Ectodermal cell (in vitro differentiated cells): ENCODE results near the gene SYCP2L.
"Not testable (repeated sequence)": the region's sequence is repeated elsewhere in the genome, so short reads cannot be mapped to it uniquely, and the experiment has no call there.

Experiments used
- H3K27ac ChIP-seq: 2 replicates; pipeline ENCODE4 v1.7.0; 2013; ENCODE audit warnings: mild to moderate bottlenecking, low read depth, low read length; ENCODE audit not compliant: insufficient read depth, poor library complexity, severe bottlenecking
- H3K27me3 ChIP-seq: 2 replicates; pipeline ENCODE4 v1.7.0; 2013; ENCODE audit warnings: mild to moderate bottlenecking, low read length; ENCODE audit not compliant: insufficient read depth, control insufficient read depth, poor library complexity, severe bottlenecking
- H3K36me3 ChIP-seq: one replicate; pipeline ENCODE4 v1.7.0; 2013; ENCODE audit warnings: low read length; ENCODE audit not compliant: control insufficient read depth, insufficient read depth
- H3K4me1 ChIP-seq: one replicate; pipeline ENCODE4 v1.7.0; 2013; ENCODE audit warnings: low read length; ENCODE audit not compliant: control insufficient read depth, insufficient read depth
- H3K4me3 ChIP-seq: 2 replicates; pipeline ENCODE4 v1.7.0; 2013; ENCODE audit warnings: low read depth, low read length, control low read depth; ENCODE audit not compliant: insufficient read depth
- H3K9me3 ChIP-seq: 2 replicates; pipeline ENCODE4 v1.7.0; 2013; ENCODE audit warnings: mild to moderate bottlenecking, low read length, moderate library complexity; ENCODE audit not compliant: control insufficient read depth
- WGBS, 2 experiments: methylation state at CpG; one replicate each; pipeline ENCODE4 v1.1.7; 2013; ENCODE audit warnings: missing lambda C conversion rate in 2 of 2; 5-methylcytosine and 5-hydroxymethylcytosine counted together

Gene SYCP2L

DNA sequence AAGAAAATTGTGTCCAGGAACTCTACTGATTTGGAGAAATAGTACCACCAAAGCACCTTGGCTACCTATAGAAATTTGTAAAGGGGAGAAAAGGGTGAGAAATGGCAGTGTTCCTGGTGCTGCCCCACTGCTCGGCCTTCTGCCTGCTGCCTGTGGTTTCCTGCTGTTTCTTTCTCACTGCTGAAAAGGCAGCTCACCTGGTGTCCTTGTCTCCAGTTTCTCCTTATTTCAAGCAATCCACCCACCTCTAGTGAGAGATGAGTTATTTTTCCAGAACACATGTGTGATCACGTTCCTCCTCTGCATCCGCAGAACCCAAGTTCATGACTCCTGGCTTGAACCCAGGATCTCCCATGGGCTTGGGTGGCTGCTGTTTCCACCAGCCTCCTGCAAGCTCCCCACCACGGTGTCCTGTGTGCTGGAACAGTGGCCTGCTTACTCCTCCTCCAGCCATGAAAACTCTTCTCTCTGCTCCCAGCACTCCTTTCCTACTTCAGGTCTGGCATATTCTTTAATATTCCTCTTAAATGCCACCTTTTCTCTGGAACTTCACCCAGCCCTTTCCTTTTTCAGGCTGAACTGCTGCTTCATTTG, 108.4 kb downstream of the SYCP2L start:
- WGBS, 2 experiments: 41 to 51% methylated on average over 4 of the region's 4 CpGs
- peaks cover 10% of the 10 kb centered on the region for H3K4me1 ChIP-seq
- no peaks in the 10 kb centered on the region for H3K9me3 ChIP-seq
- H3K4me3 ChIP-seq: no peak overlapping the region
- no peaks in the 10 kb centered on the region for H3K27me3 ChIP-seq
- H3K36me3 ChIP-seq: no peaks in the 10 kb centered on the region
- H3K27ac ChIP-seq: no peak overlapping the region

DNA sequence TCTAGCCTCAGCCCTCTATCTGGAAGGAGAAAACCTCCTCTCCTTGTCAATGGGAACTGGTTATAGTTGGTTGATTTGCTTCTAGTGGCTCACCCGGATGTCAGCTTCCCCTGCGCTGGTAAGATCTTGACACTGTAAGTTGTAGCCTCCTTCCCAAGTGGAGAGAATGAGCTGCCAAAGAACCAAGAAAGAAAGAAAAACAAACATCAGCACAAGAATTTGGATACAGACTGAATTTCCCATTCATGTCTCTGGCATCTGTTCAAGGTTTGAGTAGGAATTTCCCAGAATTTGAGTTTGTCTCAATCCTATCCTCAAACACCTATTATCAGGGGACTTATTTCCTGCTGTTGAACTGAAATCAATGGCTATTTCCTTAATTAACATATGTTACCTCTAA, 113.1 kb downstream of the SYCP2L start:
- WGBS, 2 experiments: 92 to 100% methylated on average over 2 of the region's 2 CpGs
- no peak overlapping the region for H3K27ac ChIP-seq
- no peak overlapping the region for H3K4me3 ChIP-seq
- H3K4me1 ChIP-seq: peaks cover 6% of the 10 kb centered on the region
- H3K36me3 ChIP-seq: no peaks in the 10 kb centered on the region
- no peaks in the 10 kb centered on the region for H3K9me3 ChIP-seq
- H3K27me3 ChIP-seq: no peaks in the 10 kb centered on the region

DNA sequence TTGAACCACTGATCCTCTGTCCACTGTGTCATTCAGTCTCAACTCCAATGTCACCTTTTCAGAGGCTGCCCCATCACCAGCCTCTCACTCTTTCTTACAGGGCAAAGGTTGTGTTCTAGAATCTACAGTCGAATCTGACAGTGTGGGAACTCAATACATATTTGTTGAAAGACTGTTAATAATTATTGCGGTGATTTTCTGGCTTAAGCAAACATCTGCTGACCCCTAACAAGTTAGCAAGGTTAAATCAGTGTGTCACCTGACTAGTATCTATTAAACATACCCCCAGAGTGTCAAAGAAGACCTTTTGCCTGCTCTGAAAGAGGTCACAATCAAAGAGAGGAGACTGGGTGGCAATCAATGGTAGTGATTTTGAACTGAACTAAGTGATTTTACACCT, 115.3 kb downstream of the SYCP2L start:
- Histone ChIP-seq H3K4me3 (no peak overlapping the region), H3K27ac (no peak overlapping the region), H3K9me3 (peaks cover 2% of the 10 kb centered on the region), H3K36me3 (no peaks in the 10 kb centered on the region), H3K27me3 (no peaks in the 10 kb centered on the region), H3K4me1 (no peaks in the 10 kb centered on the region)
- WGBS, 2 experiments: 93 to 95% methylated on average over 2 of the region's 2 CpGs

DNA sequence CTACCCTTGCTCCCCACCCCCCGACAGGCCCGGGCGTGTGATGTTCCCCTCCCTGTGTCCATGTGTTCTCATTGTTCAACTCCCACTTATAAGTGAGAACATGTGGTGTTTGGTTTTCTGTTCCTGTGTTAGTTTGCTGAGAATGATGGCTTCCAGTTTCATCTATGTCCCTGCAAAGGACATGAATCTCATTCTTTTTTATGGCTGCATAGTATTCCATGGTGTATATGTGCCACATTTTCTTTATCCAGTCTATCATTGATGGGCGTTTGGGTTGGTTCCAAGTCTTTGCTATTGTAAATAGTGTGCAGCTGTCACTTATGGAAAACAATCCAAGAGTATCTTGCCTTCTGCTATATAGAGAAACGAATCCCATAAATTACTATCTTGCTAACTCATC, 116.4 kb downstream of the SYCP2L start:
- H3K36me3 ChIP-seq, H3K27ac ChIP-seq, H3K9me3 ChIP-seq, H3K4me3 ChIP-seq, H3K27me3 ChIP-seq, H3K4me1 ChIP-seq: not testable (repeated sequence)
- WGBS, 2 experiments: 92 to 96% methylated on average over 5 of the region's 5 CpGs

DNA sequence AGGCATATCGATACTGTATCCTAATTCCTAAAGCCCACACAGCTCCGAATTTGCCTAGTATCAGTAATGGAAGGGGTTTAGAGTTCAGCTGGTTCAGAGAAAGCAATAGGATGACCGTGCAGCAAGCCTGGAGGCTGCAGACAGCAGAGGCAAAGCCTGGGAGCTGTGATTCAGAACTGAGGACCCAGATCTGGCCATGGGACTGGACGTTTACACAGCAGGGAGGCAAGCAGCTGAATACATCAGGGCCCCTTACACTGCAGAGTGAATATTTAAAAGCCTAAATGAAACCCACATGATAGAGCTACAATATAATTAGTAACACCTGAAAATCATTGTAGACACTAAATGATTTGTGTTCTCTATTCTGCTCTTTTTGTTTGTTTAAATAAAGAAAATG, 119.2 kb downstream of the SYCP2L start:
- no peak overlapping the region for H3K27ac ChIP-seq
- H3K27me3 ChIP-seq: no peaks in the 10 kb centered on the region
- peaks cover 2% of the 10 kb centered on the region for H3K9me3 ChIP-seq
- H3K36me3 ChIP-seq: no peaks in the 10 kb centered on the region
- H3K4me3 ChIP-seq: no peak overlapping the region
- WGBS, 2 experiments: 73 to 78% methylated on average over 4 of the region's 4 CpGs
- no peaks in the 10 kb centered on the region for H3K4me1 ChIP-seq

DNA sequence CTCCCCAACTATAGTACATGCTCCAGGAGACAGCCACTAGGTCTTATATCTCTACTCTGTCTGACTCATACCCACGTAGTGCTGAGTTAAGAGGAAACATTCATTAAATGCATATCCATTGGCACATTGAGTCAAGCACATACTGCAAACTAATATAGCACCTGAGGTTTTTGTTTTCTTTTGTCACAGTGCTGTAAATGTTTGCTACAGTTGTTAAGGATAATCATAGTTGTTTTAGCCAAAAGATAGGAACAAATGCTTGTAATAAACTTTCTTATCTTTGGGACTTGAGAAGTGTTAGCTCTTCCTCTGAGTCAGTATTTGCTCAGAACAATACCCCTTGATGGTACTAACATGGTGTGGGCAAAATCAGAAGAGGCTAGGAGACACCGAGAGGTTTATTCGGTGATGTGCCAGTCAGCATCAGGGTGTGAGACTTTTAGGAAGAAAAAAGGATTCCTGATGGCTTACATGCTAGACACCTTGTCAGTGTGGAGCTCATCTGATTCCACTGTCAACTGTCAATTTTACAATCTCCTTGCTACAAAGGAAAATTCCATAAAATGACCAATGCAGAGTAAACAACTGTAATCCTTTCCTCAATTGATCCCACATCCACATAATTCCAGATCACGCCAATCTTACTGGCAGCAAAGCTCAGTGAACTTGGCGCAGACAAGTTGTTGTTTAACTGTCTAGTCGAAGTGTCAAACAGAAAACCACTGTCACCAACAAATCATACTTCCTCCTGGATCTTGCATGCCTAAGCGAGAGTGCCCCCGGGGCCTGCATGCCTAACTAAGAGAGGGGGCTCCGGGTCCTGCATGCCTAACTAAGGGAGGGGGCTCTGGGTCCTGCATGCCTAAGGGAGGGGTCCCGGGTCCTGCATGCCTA, 121.1 kb downstream of the SYCP2L start:
- WGBS, 2 experiments: 84 to 85% methylated on average over 10 of the region's 10 CpGs
- Histone ChIP-seq H3K27ac (no peak overlapping the region), H3K27me3 (no peaks in the 10 kb centered on the region), H3K4me1 (no peaks in the 10 kb centered on the region), H3K36me3 (no peaks in the 10 kb centered on the region), H3K4me3 (no peak overlapping the region), H3K9me3 (peaks cover 2% of the 10 kb centered on the region)

DNA sequence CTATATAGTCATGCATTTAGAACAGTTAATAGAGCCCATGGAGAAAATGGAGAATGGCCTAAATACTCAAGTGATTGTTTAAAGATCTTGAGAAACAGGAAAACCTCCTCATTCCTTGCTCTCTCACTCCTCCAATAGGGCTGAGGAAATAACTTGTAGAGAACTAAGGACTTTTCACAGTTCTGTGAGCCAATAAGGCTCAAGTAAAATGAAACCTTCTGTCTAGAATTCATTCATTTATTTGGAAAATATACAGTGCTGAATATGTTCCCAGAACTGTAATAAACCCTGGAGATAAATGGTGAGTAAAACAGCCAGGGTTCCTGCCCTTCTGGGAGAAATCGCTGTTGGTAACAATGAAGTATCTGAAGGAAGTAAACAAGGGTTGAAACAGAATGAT, 122.0 kb downstream of the SYCP2L start:
- H3K36me3 ChIP-seq: no peaks in the 10 kb centered on the region
- no peak overlapping the region for H3K27ac ChIP-seq
- H3K9me3 ChIP-seq: peaks cover 2% of the 10 kb centered on the region
- no peaks in the 10 kb centered on the region for H3K4me1 ChIP-seq
- no peaks in the 10 kb centered on the region for H3K27me3 ChIP-seq
- H3K4me3 ChIP-seq: no peak overlapping the region
- WGBS, 2 experiments: 92 to 96% methylated on average over 1 of the region's 1 CpG

DNA sequence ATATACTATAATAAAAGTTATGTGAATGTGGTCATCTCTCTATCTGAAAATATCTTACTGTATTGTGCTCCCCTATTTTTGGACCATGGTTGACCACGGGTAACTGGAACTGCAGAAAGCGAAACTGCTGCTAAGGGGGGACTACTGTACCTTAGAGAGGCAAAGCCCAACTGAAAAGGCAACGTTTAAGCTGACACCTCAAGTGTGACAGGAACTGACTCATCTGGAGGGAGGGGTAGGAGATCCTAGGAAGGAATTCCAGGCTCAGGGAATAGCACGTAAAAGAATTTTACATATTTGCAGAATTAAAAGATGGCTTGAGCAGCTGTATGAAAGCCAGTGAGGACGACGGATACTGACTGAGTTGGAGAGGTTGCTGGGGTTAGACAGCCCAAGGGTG, 122.5 kb downstream of the SYCP2L start:
- no peaks in the 10 kb centered on the region for H3K27me3 ChIP-seq
- H3K9me3 ChIP-seq: peaks cover 2% of the 10 kb centered on the region
- H3K4me1 ChIP-seq: no peaks in the 10 kb centered on the region
- H3K27ac ChIP-seq: no peak overlapping the region
- 57 to 62% methylated on average over 6 of the region's 6 CpGs for WGBS, 2 experiments
- no peaks in the 10 kb centered on the region for H3K36me3 ChIP-seq
- H3K4me3 ChIP-seq: no peak overlapping the region

DNA sequence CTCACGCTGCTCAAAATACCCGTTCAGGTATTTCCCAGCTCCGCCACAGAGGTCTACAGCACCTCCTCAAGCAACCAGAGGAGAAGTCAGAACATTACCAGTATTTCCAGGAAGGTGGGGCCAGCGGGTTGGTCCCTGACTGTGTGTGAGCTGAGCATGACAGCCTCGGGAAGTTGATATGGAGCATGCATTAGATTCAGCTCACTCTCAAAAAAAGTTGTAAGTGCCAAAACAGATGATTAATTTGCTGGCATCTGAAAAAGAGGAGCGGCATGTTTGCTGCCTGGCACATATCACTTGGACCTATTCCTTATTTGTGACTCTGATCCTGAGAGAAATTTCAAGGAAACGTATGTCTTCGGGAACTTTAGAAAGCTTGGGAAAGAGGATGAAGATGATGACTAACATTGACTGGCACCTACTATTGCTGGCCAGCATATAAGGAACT, 125.0 kb downstream of the SYCP2L start:
- no peak overlapping the region for H3K27ac ChIP-seq
- WGBS, 2 experiments: 64 to 66% methylated on average over 8 of the region's 8 CpGs
- H3K9me3 ChIP-seq: no peaks in the 10 kb centered on the region

DNA sequence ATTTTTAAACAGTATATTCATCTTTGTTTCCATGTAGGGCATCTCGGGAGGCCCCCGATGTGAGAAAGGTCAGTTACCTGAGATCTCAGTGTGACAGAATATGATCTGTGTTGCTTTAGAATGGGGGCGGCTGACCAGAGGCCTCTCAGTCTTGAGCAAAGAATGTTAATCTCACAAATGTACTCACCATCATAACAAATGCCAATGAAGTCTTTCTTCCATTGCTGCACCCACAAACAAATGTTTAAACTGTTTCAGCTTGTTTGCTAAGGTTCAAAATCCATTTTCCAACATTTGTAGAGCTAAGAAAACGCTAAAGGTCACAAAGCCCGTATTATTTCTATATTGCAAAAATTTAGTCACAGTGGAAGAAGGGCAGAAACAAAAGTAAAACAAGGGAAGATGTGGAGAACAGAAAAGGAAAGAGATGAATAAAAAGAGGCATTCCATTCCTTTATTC, 125.5 kb downstream of the SYCP2L start:
- WGBS, 2 experiments: 83 to 96% methylated on average over 4 to 5 of the region's 5 CpGs
- Histone ChIP-seq H3K27me3 (no peaks in the 10 kb centered on the region), H3K27ac (no peak overlapping the region), H3K4me1 (no peaks in the 10 kb centered on the region), H3K9me3 (no peaks in the 10 kb centered on the region), H3K36me3 (no peaks in the 10 kb centered on the region), H3K4me3 (no peak overlapping the region)

More for the DNA sequence above, 125.0 kb downstream of the SYCP2L start:
- Histone ChIP-seq H3K27me3 (no peaks in the 10 kb centered on the region), H3K4me1 (no peaks in the 10 kb centered on the region), H3K36me3 (no peaks in the 10 kb centered on the region), H3K4me3 (no peak overlapping the region)
